Stimulated activated CD4-positive, alpha-beta T cell treated with anti-CD3 and anti-CD28 coated beads, TNF-alpha, amount 100 ng/mL, for 1 hour (primary cell): ENCODE measurements around the gene NPIPA2.
"Not testable (repeated sequence)": the region's sequence is repeated elsewhere in the genome, so short reads cannot be mapped to it uniquely, and the experiment has no call there.

Experiments
- DNase-seq, 3 donors: peaks; one replicate each; pipeline ENCODE4 v3.0.0-alpha.2; 2020; ENCODE audit warnings: low read depth in 3 of 3, low spot score in 1 of 3

The NPIPA2 gene

GRCh38 chr16:14742273-14743128 lies at the start of gene NPIPA2:
TSS of gene NPIPA2 (plus strand) at chr16:14742533. CDS start at chr16:14748066, 5,533 bp downstream.
- DNase-seq, result not testable (repeated sequence)

GRCh38 chr16:14694129-14694528 lies 48.2 kb upstream of the NPIPA2 start, which contains the start of gene PLA2G10:
TSS of gene PLA2G10 (minus strand) at chr16:14694308. CDS start at chr16:14694229, 79 bp downstream.
- not testable (repeated sequence) for DNase-seq

GRCh38 chr16:14701859-14702258 lies 40.5 kb upstream of the NPIPA2 start:
- not testable (repeated sequence) for DNase-seq

DNA sequence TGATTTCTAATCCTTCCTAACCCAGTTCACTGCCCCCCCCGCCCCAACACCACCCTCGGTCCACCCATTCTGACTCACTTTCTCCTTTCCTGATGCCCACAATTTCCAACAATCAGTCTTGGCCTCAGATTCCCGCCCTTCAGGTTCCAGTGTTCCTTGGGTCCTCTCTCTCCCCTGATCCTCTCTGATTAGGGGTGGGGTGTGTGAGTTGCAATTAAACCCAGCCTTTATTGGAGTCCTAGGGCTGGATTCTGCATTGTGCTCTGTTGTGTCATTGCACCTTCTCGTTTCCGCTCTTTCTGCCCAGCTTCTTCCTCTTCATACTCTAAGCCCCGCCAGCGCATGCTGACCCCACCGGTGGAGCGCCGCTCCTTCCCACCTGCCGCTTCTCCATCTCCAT lies 39.7 kb upstream of the NPIPA2 start:
- DNase-seq, result not testable (repeated sequence)

DNA sequence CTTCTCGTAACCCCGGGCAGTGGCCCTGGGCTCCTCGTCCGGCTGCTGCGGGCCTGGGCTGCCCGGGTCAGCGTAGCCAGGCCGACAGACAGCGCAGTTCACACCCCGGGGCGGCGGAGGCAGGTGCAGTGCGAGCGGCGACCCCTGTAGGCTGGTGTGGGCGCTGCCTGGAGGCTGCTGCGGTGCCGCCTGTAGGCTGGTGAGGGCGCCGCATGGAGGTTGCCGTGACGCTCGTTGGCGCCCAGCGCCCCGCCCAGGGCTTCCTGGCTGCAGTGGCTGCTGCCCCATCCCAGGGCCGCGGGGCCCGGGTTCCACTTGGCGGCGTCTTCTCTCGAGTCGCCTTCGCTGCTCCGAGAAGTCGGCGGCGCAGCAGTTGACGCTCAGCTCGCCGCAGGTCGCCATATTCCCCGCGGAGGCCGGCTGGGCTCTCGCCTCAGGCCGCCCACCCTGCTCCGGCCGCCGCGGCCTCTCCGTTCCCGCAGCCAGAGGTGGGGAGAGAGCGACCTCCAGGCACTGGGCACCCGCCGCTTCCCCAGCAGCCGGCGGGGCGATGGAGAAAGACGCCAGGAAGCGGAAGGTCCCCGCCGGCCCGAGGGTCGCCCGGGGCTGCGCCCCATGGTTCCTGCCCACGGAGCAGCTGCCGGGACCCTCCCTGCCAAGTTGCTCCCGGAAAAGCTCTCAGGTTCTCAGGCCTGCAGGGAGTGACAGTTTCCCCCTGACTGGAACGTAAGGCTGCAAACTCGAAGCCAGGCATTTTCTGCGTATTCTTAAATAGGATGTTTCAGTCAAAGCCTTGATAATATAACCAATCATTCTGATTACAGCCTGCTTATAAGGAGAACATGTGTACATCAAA lies 38.9 kb upstream of the NPIPA2 start, which contains the start of gene NPIPA3:
Gene NPIPA3, plus strand, starts transcription at position 256 of the 856 bp plus-strand sequence. CDS start 5,533 bp downstream, outside the sequence.
- DNase-seq, result not testable (repeated sequence)

- DNase-seq, result not testable (repeated sequence)
Measured at GRCh38 chr16:14733233-14733632, 9.1 kb upstream of the NPIPA2 start.

DNA sequence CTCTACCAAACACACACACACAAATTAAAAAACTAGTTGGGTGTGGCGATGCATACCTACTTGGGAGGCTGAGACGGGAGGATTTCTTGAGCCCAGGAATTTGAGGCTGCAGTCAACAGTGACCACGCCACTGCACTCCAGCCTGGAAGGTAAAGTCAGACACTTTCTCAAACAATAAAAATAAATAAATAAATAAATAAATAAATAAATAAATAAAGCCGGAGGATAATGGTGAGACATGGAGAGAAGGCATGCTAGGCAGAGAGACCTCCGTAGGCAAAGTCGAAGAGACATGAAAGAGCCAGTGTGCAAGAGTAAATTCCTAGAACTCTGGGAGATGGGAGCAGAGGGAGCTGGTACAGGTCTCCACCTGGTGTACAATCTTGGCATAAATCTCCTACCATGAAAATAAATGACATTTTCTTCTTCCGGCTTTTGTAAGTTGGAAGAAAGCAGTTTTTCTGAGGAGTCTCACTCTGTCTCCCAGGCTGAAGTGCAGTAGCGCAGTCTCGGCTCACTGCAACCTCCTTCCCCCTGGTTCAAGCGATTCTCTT lies 1.4 kb upstream of the NPIPA2 start:
- DNase-seq, result not testable (repeated sequence)

GRCh38 chr16:14741794-14742193 lies 539 bp upstream of the NPIPA2 start:
- not testable (repeated sequence) for DNase-seq

GRCh38 chr16:14773654-14774053 lies 31.3 kb downstream of the NPIPA2 start:
- not testable (repeated sequence) for DNase-seq

DNA sequence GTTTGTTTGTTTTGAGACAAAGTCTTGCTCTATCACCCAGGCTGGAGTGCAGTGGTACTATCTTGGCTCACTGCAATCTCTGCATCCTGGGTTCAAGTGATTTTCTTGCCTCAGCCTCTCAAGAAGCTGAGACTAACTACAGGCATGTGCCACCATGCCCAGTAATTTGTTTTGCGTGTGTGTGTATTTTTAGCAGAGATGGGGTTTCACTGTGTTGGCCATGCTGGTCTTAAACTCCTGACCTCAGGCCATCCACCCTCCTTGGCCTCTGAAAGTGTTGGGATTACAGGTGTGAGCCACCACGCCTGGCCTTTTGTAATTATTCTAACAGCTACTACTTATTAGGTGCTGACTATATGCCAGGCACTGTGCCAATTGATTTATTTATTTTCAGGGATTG lies 33.3 kb downstream of the NPIPA2 start:
- DNase-seq, result not testable (repeated sequence)

GRCh38 chr16:14776763-14777162 lies 34.4 kb downstream of the NPIPA2 start:
- DNase-seq, result not testable (repeated sequence)

GRCh38 chr16:14779368-14779877 lies 37.1 kb downstream of the NPIPA2 start:
- not testable (repeated sequence) for DNase-seq

- not testable (repeated sequence) for DNase-seq
Measured at GRCh38 chr16:14786180-14786579, 43.8 kb downstream of the NPIPA2 start.

DNA sequence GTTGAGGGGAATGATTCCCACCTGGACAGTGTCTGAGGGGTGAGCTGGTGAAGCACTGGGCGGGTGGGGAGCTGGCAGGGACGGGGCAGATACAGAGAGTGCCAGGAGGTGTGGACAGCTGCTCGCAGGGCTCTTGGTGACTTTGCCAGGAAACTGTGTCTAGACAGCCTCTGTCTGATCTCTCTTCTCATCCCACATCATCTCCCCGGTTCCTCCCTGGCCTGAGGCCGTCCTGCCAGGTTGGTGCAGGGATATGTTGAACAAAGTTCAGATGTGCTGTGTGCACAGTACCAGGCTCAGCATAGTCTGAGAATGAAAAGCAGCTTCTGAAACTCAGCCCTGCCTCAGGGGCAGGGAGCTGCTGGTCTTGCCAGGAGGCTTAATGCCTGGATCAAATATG lies 47.2 kb downstream of the NPIPA2 start:
- DNase-seq, result not testable (repeated sequence)

DNA sequence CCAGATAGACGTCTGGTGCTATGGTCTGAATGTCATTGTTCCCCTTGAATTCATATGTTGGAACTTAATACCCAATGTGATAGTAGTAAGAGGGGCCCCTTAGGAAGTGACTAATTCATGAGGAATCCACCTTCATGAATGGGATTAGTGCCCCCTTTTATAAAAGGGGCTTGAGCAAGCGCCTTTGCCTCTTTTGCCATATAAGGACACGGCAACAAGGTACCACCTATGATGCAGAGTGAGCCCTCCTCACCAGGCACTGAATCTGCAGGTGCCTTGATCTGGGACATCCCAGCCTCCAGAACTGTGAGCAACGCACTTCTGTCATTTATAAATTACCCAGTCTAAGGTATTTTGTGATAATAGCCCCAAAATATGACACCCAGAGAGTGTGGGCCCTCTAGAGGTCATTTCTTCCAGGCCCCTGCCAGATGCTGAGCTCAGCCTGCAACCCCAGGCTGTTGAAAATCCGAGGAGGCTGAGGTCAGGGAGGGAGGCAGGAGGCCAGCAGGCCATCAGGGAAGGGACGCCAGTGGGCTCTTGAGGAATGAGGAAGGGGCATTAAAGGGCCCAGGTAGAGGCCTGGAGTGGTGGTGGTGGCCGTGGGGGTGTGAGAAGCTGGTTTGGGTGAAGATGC lies 48.1 kb downstream of the NPIPA2 start:
- not testable (repeated sequence) for DNase-seq

DNA sequence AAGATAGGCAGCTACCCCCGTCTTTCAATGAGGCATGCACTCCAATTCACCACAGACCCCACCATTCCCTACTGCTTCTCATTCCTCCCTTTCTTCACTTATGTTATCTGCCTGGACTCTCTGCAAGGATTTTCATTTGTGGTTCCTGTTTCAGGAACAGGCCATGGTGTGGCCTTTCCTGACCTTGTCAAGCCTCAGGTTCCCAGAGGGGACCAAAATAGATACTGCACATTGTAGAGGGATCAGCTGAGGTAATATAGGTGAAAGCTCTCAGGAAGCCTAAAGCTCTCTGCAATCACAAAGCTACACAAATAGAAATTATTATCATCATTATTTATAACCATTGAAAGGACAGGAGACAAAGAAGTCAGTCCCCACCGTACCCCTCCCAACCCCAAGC lies 50.6 kb downstream of the NPIPA2 start:
- not testable (repeated sequence) for DNase-seq

GRCh38 chr16:14797558-14797957 lies 55.2 kb downstream of the NPIPA2 start:
- DNase-seq, result not testable (repeated sequence)

- DNase-seq, result not testable (repeated sequence)
Measured at GRCh38 chr16:14803577-14803976, 61.2 kb downstream of the NPIPA2 start.

GRCh38 chr16:14807184-14807678 lies 64.9 kb downstream of the NPIPA2 start:
- not testable (repeated sequence) for DNase-seq

DNA sequence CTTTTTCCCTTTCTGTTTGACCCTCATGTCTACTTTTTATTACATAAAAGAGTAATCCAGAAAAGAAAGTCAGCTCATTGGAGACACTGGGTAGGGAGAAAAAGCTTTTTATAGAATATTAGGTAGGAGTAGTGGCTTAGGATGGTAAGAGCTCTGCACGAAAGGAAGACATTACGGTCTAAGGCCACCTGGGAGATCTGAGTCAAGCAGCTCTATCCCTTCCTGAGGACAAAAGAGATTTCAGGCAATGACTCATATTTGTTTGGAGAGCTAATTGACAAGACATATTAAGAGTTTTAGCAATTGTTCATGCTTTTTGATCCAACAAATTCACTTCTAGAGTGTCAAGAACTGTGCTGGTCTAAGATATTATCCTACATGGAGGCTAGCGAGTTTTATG lies 71.6 kb downstream of the NPIPA2 start:
- not testable (repeated sequence) for DNase-seq
